GM18867 (cell line): ENCODE measurements around the gene RPTOR.

ENCODE experiments used
- ATAC-seq: cut with Tn5 transposase; IDR thresholded peaks from one replicate; pipeline ENCODE4 v1.9.1; 2021; ENCODE audit warnings: mild to moderate bottlenecking, moderate library complexity; ENCODE audit not compliant: unreplicated experiment

RPTOR gene

GRCh38 chr17:80659651-80660050 is 115.0 kb downstream of the RPTOR start:
- no peak for ATAC-seq

GRCh38 chr17:80660527-80661198 is 116.0 kb downstream of the RPTOR start:
- no peak for ATAC-seq

- ATAC-seq = no peak
Observed at GRCh38 chr17:80662557-80662956, 117.9 kb downstream of the RPTOR start.

GRCh38 chr17:80663781-80664206 is 119.2 kb downstream of the RPTOR start:
- ATAC-seq = no peak

- ATAC-seq = no peak
Observed at GRCh38 chr17:80664217-80664790, 119.7 kb downstream of the RPTOR start.

- no peak for ATAC-seq
Observed at GRCh38 chr17:80665792-80666191, 121.2 kb downstream of the RPTOR start.

- ATAC-seq = no peak
Observed at GRCh38 chr17:80666867-80667266, 122.2 kb downstream of the RPTOR start.

GRCh38 chr17:80667462-80668277 is 123.0 kb downstream of the RPTOR start:
- no peak for ATAC-seq

- ATAC-seq = no peak
Observed at GRCh38 chr17:80668375-80669148, 123.9 kb downstream of the RPTOR start.

- no peak for ATAC-seq
Observed at GRCh38 chr17:80671039-80671824, 126.6 kb downstream of the RPTOR start.

- ATAC-seq = no peak
Observed at GRCh38 chr17:80671825-80672110, 127.1 kb downstream of the RPTOR start.

GRCh38 chr17:80673152-80673920 is 128.7 kb downstream of the RPTOR start:
- ATAC-seq = no peak

- ATAC-seq = no peak
Observed at GRCh38 chr17:80675438-80676095, 130.9 kb downstream of the RPTOR start.

GRCh38 chr17:80676096-80676466 is 131.4 kb downstream of the RPTOR start:
- ATAC-seq = no peak

GRCh38 chr17:80676564-80676963 is 131.9 kb downstream of the RPTOR start:
- ATAC-seq = no peak

- no peak for ATAC-seq
Observed at GRCh38 chr17:80677214-80677756, 132.6 kb downstream of the RPTOR start.

- ATAC-seq = no peak
Observed at GRCh38 chr17:80679816-80680215, 135.2 kb downstream of the RPTOR start.

- no peak for ATAC-seq
Observed at GRCh38 chr17:80681215-80681614, 136.6 kb downstream of the RPTOR start.

GRCh38 chr17:80682372-80682771 is 137.7 kb downstream of the RPTOR start:
- ATAC-seq = no peak
